Gastroesophageal sphincter (tissue), 3 donors: ENCODE results near the gene MSLN.

ENCODE experiments used
- CTCF ChIP-seq, 4 experiments: fragments of 200-600 bp in 2 of 4; fragments of 450-650 bp in 2 of 4; sonication (generic) in 1 of 4; IDR thresholded peaks; one replicate each; pipeline ENCODE4 v1.5.1; 2017 to 2019; ENCODE audit warnings: antibody characterized with exemption in 4 of 4, mild to moderate bottlenecking in 2 of 4, moderate library complexity in 2 of 4
- EP300 ChIP-seq: sonication (generic); formaldehyde crosslinking; IDR thresholded peaks from one replicate; pipeline ENCODE4 v1.6.1; 2017; ENCODE audit warnings: antibody characterized with exemption, mild to moderate bottlenecking

- TF ChIP-seq CTCF (IDR thresholded peaks at IDR 0.05) = no peak
- TF ChIP-seq EP300 = no peak
Observed at GRCh38 chr16:749010-749409, 11.5 kb upstream of the MSLN start.
